NK-92 (cell line): ENCODE results near the gene IER2.
"Not testable (repeated sequence)": the region's sequence is repeated elsewhere in the genome, so short reads cannot be mapped to it uniquely, and the experiment has no call there.

Experiments used
- DNase-seq: peaks from one replicate; lab custom pipeline; 2025; ENCODE audit not compliant: unreplicated experiment; lab: John Stamatoyannopoulos, UW

Gene IER2

DNA sequence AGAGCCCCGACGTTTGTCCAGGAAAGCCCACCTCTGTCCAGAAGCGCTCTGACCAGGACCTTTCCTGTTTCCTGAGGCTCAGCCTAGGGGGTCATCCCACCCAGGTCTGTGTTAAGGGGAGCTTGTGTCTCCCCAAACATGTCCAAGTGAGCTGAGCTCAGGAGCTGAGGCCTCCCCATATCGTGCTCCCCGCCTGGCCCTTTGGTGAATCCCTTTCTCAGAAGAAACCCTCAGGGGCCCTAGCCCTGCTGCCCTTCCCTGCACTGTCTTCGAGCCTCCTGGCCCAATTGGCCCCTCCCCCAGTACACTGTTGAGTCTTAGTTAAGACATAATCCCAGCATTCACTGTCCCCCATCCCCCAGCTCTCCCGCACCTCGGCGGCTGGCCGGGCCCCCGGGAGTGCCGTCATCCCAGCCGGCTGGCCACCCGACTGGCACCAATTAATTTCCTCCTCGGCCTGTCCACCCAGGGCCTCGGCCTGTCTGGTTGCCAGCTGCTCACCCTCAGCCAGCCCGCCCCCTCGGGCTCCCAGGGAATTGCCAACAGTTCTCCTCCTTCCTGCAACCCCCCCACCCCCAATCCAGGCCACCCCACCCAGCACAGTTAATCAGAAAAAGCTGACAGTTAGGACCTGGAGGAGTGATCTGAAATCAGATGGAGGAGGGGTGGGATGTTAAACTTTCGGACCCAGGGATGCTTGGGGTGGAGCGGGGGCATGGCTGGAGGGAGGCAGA lies 13.6 kb downstream of the IER2 start:
- no peak for DNase-seq

DNA sequence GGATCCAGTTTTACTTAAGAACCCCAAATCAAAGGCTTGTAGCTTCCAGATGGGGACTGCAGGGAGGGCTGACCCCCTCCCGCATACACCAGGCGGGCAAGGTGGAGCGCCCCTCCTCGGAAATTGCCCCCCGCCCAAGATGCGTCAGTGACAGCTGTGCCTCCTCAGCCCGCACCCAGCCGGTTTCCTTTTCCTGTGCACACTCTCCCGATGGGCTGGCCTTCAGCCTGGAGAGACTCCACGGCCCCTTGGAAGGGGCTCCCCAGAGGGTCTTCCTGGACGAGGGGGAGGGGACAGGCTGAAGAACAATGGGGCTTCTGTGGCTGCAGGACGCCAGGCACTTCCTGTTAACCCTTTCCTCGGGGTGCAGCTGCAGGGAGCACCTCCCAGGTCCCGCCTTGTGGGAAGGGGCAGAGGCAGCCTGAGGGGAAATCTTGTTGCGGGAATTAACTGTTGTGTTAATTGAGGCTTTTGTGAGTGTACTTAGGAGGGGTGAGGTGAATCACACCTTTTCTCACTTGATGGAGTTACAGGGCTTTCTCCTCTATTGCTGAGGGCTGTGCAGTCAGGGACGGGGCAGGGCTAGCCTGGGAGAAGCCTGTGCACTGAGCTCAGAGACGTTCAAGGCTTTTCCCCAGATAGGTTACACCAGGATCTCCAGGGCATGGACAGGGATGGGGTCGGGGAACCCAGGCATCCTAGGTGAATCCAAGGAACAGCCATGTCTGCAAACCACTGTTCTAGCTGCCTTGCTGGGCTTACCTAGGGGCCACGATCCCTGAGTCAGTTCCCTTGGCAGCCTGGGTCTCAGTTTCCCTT lies 14.3 kb downstream of the IER2 start:
- no peak for DNase-seq

DNA sequence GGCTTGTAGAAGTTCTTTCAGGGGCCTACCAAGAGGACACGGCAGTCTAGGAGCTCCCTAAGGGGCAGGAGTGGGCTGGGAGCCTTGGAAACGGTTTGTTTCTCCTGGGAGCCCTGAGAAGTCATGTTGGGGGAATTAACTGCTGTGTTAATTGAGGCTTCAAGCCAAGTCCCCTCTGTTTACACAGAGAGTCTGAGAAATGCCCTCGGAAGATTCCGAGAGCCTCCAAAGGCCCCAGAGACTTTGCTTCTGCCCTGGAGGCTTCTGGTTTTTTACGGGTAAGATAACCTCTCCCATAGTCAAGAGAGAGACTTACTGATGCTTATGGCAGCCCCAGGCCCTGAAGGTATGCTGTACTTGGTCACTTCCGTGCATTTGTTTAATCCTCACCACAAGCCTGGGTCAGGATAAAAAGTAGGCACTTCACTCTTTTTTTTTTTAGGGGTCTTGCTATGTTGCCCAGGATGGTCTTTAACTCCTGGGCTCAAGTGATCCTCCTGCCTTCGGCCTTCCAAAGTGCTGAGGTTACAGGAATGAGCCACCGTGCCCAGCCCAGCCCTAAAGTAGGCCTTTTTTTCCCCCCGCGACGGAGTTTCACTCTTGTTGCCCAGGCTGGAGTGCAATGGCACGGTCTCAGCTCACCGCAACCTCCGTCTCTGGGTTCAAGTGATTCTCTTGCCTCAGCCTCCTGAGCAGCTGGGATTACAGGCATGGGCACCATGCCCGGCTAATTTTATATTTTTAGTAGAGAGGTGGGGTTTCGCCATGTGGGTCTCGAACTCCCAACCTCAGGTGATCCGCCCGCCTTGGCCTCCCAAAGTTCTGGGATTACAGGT lies 15.2 kb downstream of the IER2 start:
- no peak for DNase-seq

DNA sequence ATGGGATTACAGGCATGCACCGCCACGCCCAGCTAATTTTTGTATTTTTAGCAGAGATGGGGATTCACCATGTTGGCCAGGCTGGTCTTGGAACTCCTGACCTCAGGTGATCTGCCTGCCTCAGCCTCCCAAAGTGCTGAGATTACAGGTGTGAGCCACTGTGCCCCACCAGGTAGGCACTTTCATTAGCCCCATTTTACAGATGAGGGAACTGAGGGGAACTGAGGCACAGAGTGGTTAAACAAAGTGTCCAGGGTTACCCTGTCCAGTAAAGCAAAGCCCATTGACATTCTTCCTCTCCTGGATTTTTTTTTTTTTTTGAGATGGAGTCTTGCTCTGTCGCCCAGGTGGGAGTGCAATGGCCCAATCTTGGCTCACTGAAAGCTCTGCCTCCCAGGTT lies 15.9 kb downstream of the IER2 start:
- not testable (repeated sequence) for DNase-seq

DNA sequence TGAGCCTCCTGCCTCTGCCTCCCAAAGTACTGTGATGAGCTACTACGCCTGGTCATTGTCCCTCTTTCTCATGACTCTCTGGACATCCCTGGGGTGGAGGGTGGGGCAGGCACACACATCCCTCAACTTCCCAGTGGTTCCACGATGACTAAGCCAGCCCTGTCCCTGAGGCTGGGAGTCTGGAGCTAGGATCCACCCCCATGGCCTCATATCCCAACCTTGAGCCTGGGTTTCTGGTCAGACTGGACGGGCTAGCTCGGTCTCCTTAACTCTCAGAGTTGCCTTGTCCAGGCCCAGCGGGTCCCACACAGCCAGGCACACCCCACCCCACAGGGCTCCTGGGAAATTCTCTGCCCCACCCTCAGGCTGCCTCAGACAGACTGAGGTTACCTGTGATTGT lies 19.6 kb downstream of the IER2 start:
- DNase-seq, result no peak

DNA sequence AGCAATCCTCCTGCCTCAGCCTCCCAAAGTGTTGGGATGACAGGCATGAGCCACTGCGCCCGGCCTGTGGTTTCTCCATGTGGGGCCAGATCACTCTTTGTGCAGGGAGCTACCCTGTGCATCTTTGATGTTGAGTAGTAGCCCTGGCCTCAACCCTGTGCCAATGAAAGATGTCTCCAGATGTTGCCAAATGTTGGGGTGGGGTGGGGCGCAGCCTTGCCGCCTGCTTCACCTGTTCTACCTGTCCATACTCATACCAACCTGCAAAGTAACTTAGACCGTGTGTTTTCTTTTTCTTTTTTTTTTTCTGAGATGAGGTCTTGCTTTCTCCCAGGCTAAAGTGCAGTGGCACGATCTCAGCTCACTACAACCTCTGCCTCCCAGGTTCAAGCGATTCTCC lies 20.9 kb downstream of the IER2 start:
- DNase-seq, result no peak

DNA sequence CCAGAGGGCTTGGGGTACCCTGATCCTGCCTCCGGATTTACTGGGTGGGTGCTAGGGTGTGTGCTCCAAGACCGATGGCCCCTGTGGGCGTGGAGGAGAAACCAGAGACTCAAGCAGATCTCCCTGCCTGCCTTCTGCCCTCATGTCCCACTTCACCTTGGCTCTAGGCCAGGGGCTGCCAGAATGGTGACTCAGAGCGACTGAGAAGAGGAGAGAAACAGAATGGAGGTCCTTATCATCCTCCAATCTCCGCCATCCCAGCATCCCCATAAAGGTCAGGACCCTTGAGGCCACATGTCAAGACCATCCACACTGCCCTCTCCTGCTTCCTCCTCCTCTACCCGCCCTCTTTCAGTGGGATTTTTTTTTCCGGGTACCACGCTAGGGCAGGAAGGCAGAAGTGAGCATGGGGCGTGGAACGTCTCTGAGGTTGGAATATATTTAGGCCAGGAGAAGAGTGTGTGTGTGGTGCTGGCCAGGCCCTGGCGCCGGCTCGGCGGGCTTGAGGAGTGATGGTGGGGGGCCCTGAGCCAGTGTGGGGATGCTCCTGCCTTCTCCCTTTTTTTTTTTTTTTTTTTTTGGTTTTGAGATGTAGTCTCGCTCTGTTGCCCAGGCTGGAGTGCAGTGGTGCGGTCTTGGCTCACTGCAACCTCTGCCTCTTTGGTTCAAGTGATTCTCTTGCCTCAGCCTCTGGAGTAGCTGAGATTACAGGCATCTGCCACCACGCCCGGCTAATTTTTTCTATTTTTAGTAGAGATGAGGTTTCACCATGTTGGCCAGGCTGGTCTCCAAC lies 22.3 kb downstream of the IER2 start:
- no peak for DNase-seq

DNA sequence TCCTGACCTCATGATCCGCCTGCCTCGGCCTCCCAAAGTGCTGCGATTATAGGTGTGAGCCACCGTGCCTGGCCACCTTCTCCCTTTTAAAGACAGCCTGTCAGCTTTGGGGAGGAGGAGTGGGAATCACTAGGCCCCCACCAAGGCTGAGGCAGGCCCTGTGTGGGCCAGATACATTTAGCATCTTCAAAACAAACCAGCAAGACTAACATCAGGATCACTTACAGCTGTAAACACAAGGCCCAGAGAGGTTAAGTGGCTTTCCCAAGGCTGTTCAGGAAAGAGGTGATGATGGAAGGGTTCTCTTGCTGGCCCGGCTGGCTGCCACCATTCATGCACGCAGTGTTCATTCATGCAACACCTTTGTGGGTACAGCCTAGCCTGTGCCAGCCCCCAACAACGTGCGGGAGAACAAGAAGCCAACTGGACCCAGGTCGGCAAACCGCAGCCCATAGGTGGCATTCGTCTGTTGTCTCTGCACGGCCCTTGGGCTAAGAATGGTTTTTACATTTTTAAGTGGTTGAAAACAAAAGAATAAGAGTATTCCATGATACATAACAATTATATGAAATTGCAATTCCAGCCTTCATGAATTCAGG lies 23.0 kb downstream of the IER2 start:
- no peak for DNase-seq

DNA sequence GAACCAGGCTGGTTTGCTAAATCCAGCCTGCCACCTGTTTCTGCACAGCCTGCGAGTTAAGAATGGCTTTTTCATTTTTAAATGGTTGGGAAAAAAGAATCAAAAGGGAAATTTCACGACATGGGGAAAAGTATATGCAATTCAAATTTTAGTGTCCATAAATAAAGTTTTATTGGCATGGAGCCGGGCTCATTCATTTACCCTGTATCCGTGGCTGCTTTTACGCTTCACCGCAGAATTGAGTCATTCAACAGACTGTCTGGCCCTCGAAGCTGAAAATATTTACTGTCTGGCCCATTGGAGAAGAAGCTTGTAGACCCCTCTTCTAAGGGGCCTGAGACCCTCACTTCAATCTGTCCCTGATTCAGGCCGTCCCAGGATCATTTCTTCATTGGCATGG lies 26.1 kb downstream of the IER2 start:
- DNase-seq, result no peak

DNA sequence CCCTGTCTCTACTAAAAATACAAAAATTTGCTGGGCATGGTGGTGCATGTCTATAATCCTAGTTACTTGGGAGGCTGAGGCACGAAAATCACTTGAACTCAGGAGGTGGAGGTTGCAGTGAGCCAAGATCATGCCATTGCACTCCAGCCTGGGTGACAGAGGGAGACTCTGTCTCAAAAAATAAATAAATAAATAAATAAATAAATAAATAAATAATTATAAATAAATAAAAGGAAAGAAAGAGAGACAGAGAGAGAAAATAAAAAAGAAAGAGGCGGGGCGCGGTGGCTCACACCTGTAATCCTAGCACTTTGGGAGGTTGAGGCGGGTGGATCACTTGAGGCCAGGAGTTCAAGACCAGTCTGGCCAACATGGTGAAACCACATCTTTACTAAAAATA lies 27.4 kb downstream of the IER2 start:
- DNase-seq, result not testable (repeated sequence)

DNA sequence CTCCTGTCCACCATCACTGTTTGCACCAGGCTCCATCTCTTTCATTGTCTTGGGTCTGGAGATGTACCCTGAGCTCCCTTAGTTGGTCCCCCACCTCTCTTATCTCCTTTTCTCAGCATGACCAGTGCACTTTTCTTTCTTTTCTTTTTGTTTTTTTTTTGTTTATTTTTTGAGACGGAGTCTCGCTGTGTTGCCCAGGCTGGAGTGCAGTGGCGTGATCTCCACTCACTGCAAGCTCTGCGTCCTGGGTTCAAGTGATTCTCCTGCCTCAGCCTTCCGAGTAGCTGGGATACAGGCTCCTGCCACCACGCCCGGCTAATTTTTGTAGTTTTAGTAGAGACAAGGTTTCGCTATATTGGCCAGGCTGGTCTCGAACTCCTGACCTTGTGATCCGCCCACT lies 28.1 kb downstream of the IER2 start:
- DNase-seq, result not testable (repeated sequence)

DNA sequence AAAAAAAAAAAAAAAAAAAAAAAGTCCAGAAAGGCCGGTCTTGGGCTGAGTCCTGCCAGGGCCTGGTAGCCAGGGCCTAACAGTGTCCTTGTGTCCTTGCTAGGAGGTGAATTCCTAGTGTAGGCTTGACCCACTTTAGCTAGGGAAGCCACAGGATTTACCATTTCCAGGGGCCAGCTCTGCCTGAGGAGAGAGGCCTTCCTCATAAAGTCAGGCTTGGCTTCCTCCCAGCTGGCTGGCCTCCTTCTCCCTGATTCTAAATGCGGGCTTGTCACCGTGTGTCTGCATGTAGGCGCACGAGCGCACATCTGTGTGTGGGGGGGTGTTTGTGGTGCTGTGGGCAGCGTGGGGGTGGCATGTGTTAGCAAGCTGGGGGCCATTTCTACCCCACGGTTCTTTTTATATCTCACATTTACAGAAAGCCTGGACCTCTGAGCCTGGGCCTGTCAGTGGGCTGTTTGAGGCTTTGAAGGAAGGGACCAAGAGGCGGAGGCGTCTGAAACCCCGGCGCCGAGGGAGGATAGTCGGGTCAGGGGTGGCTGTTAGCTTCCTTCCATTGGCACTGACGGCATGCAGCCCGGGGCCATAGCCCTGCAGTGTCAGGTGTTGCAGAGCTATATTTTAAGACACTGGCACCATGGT lies 31.7 kb downstream of the IER2 start:
- DNase-seq, result no peak

DNA sequence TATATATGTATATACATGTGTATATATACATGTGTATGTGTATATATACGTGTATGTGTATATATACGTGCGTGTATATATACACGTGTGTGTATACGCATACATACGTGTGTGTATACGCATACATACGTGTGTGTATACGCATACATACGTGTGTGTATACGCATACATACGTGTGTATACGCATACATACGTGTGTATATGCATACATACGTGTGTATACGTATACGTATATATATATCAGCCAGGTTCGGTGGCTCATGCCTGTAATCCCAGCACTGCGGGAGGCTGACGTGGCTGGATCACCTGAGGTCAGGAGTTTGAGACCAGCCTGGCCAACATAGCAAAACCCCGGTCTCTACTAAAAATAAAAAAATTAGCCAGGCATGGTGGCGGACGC lies 34.7 kb downstream of the IER2 start:
- not testable (repeated sequence) for DNase-seq

DNA sequence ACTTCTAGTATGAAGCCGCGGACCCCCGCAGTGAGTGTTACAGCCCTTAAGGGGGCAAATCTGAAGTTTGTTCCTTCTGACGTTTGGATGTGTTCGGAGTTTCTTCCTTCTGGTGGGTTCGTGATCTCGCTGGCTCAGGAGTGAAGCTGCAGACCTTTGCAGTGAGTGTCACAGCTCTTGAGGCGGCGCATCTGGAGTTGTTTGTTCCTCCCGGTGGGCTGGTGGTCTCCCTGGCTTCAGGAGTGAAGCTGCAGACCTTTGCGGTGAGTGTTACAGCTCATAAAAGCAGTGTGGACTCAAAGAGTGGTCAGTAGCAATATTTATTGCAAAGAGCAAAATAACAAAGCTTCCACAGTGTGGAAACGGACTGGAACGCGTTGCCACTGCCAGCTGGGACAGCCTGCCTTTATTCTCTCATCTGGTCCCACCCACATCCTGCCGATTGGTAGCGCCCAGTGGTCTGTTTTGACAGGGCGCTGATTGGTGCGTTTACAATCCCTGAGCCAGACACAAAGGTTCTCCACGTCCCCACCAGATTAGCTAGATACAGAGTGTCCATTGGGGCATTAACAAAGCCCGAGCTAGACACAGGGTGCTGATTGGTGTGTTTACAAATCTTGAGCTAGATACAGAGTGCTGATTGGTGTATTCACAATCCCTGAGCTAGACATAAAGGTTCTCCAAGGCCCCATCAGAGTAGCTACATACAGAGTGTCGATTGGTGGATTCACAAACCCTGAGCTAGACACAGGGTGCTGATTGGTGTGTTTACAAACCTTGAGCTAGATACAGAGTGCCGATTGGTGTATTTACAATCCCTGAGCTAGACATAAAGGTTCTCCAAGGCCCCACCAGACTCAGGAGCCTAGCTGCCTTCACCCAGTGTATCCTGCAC lies 35.8 kb downstream of the IER2 start:
- DNase-seq, result not testable (repeated sequence)

DNA sequence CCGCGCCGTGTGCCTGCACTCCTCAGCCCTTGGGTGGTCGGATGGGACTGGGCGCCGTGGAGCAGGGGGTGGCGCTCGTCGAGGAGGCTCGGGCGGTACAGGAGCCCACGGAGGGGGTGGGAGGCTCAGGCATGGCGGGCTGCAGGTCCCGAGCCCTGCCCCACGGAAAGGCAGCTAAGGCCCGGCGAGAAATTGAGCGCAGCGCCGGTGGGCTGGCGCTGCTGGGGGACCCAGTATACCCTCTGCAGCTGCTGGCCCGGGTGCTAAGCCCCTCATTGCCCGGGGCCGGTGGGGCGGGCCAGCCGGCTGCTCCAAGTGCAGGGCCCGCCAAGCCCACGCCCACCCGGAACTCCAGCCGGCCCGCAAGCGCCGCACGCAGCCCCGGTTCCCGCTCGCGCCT lies 36.5 kb downstream of the IER2 start:
- not testable (repeated sequence) for DNase-seq

DNA sequence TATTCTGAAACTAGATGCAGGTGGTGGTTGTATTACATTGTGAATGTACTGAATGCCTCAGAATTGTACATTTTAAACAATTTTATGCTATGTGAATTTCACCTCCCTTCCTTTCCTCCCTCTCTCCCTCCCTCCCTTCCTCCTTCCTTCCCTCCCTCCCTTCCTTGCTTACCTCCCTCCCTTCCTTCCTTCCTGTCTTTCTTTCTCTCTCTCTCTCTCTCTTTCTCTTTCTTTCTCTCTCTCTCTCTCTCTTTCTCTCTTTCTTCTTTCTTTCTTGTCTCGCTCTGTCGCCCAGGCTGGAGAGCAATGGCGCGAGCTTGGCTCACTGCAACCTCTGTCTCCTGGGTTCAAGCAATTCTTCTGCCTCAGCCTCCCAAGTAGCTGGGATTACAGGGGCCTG lies 37.2 kb downstream of the IER2 start:
- no peak for DNase-seq

DNA sequence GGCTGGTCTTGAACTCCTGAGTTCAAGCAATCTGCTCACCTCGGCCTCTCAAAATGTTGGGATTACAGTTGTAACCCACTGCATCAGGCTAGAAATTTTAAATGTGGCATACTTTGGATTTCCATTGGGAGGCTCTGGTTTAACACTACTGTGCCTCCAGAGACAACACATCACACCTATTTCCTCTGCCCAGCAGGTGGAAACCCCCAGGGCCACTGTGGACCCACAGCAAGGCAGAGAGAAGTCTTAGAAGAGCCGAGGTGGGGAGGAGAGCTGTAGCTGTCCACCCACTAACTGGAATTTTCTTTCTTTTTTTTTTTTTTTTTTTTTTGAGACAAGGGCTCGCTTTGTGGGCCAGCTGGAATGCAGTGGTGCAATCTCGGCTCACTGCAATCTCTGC lies 39.4 kb downstream of the IER2 start:
- DNase-seq, result no peak

DNA sequence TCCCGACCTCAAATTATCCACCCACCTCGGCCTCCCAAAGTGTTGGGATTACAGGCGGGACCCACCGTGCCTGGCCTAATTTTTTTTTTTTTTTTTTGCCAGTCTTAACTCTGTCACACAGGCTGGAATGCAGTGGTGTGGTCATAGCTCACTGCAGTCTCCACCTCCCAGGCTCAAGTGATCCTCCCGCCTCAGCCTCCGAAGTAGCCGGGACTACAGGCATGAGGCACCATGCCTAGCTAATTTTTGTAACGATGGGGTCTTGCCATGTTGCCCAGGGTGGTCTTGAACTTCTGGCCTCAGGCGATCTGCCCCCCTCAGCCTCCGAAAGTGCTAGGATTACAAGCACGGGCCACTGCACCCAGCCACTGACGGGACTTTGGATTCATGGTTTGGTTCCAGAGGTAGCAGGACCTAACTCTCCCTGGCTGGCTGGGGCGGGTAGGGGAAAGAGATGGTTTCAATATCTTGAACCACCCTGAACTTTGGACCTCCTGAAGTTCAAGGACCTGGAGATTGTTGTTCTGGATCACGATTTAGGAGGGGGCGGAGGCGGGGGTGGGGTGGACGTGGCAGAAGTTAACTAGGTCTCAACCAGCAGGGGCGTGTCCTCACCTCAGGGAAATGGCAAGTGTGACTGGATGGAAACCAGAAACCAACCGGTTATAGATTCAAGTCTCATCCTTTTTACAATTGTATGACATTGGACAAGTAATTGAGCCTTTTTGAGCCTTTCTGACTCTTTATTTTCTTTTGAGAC lies 40.8 kb downstream of the IER2 start:
- no peak for DNase-seq
